CD4-positive, alpha-beta T cell treated with Interleukin-2 at 100 ng/mL for 4 hours (primary cell): Measurements from ENCODE around the gene INAFM2.

Experiments
- DNase-seq: peaks from one replicate; pipeline ENCODE4 v3.0.0-alpha.2; 2020; ENCODE audit warnings: low spot score

The INAFM2 gene

GRCh38 chr15:40364251-40364650, 40.8 kb downstream of the INAFM2 start:
- no peak for DNase-seq

GRCh38 chr15:40365016-40365415, 41.5 kb downstream of the INAFM2 start:
- no peak for DNase-seq

- DNase-seq: no peak
Observed at GRCh38 chr15:40365624-40366456, 42.3 kb downstream of the INAFM2 start.

DNA sequence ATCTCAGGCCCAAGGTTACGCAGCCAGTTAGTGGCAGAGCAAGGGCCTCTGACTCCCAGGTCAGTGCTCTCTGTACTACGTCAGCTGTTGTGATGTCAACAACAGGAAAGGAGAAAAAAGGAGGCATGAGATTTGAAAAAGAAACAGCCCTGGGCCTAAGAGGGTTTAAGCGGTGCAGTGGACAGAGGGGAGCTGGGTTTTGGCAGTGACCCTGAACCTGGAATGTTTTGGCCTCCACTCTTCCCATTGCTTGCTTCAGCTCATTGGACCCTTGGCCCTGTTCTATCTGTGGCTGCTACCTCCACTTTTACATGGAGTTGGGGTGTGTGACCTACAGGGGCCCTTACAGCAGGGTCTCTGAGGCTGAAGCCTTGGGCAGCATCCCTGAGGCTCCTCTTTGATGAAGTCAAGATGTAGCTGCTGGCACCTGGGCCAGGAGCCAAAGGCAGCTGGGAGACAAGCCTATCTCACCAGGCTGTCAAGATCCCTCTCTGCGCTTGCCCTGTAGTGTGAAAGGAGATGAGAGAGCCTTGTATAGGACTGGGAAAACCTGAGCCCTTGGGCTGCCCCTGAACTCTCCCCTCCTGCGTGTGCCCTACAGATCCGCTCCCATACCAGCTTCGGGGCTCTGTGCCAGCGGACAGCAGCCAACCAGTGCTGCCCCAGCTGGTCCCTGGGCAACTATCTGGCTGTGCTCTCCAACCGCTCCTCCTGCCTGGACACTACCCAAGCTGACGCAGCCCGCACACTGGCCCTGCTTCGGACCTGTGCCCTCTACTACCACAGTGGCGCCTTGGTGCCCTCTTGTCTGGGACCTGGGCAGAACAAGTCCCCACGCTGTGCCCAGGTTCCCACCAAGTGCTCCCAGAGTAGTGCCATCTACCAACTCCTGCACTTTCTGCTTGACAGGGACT, 43.2 kb downstream of the INAFM2 start:
- no peak for DNase-seq

DNA sequence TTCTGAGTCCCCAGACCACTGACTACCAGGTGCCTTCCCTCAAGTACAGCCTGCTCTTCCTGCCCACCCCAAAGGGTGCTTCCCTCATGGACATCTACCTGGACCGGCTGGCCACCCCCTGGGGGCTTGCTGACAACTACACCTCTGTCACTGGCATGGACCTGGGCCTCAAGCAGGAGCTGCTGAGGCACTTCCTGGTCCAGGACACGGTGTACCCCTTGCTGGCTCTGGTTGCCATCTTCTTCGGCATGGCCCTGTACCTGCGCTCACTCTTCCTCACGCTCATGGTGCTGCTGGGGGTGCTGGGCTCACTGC, 43.8 kb downstream of the INAFM2 start:
- DNase-seq: no peak

GRCh38 chr15:40367686-40368611, 44.5 kb downstream of the INAFM2 start:
- DNase-seq: peak; percentile 92

DNA sequence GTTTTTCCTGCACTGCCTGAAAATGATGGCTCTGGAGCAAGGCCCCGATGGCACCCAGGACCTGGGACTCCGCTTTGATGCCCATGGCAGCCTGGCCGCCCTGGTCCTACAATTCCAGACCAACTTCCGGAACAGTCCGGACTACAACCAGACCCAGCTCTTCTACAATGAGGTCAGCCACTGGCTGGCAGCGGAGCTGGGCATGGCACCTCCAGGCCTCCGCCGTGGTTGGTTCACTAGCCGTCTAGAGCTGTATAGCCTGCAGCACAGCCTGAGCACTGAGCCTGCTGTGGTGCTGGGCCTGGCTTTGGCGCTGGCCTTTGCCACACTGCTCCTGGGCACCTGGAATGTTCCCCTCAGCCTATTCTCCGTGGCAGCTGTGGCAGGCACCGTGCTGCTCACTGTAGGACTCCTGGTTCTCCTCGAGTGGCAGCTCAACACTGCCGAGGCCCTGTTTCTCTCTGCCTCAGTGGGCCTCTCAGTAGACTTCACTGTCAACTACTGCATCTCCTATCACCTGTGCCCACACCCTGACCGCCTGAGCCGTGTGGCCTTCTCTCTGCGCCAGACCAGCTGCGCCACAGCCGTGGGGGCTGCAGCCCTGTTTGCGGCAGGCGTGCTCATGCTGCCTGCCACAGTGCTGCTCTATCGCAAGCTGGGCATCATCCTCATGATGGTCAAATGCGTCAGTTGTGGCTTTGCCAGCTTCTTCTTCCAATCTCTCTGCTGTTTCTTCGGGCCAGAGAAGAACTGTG, 45.4 kb downstream of the INAFM2 start:
- no peak for DNase-seq

- DNase-seq: no peak
Observed at GRCh38 chr15:40369474-40369869, 46.0 kb downstream of the INAFM2 start.

GRCh38 chr15:40369971-40370370, 46.5 kb downstream of the INAFM2 start:
- DNase-seq: no peak

DNA sequence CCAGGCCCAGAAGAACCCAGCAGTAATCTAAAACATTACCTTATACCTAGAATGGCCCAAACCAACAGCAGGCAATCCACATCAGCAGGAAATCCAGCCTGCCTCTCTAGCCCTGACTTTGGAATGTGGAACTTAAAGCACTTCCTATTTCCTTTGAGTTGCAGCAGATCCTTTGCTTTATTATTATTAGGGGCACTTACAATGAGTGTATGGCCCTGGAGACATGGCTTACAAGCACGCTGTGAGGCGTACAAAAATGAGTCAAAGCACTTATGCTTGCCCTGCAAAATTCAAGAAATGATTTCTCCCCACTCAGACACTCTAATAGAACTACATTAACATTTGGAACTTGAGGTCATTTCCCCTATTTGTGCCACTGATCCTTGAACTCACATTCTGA, 49.5 kb downstream of the INAFM2 start:
- DNase-seq: no peak
